Measurements from ENCODE around the gene R3HDM4.

- TF ChIP-seq, protein P1, sequence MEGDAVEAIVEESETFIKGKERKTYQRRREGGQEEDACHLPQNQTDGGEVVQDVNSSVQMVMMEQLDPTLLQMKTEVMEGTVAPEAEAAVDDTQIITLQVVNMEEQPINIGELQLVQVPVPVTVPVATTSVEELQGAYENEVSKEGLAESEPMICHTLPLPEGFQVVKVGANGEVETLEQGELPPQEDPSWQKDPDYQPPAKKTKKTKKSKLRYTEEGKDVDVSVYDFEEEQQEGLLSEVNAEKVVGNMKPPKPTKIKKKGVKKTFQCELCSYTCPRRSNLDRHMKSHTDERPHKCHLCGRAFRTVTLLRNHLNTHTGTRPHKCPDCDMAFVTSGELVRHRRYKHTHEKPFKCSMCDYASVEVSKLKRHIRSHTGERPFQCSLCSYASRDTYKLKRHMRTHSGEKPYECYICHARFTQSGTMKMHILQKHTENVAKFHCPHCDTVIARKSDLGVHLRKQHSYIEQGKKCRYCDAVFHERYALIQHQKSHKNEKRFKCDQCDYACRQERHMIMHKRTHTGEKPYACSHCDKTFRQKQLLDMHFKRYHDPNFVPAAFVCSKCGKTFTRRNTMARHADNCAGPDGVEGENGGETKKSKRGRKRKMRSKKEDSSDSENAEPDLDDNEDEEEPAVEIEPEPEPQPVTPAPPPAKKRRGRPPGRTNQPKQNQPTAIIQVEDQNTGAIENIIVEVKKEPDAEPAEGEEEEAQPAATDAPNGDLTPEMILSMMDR (IDR thresholded peaks at IDR 0.05): no peak
- TF ChIP-seq POLR2A (IDR thresholded peaks at IDR 0.05) (no peak), EP300 (IDR thresholded peaks at IDR 0.05) (no peak)
Measured at GRCh38 chr19:950352-951066, 37.5 kb upstream of the R3HDM4 start.
